HG03066 (cell line): ENCODE measurements around the gene TXN.
A peak's percentile ranks its signal among the peaks of the same experiment; 100 is the strongest.
"Not testable (repeated sequence)": the region's sequence is repeated elsewhere in the genome, so short reads cannot be mapped to it uniquely, and the experiment has no call there.

Experiments used
- ATAC-seq: cut with Tn5 transposase; IDR thresholded peaks from one replicate; pipeline ENCODE4 v1.9.1; 2021; ENCODE audit warnings: low read depth; ENCODE audit not compliant: unreplicated experiment

Gene TXN

DNA sequence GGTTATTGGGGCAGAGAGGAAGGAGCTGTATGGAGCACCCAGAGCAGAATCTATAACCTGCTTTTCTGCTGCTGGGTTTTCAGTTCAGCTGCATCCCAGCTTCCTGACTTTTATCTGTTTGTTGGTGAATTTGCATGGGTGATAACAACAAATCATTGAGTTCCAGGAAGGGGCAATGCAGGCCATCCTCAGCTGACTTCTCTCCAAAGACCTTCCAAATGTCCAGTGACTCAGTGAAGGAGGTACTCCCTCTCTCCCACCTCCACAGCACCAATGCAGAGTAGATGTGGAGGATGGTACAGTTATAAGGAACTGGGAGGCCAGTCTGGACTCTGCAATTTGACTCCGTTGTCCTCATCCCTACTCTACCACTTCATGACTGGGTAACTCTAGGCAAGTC lies 1.6 kb upstream of the TXN start:
- no peak for ATAC-seq

DNA sequence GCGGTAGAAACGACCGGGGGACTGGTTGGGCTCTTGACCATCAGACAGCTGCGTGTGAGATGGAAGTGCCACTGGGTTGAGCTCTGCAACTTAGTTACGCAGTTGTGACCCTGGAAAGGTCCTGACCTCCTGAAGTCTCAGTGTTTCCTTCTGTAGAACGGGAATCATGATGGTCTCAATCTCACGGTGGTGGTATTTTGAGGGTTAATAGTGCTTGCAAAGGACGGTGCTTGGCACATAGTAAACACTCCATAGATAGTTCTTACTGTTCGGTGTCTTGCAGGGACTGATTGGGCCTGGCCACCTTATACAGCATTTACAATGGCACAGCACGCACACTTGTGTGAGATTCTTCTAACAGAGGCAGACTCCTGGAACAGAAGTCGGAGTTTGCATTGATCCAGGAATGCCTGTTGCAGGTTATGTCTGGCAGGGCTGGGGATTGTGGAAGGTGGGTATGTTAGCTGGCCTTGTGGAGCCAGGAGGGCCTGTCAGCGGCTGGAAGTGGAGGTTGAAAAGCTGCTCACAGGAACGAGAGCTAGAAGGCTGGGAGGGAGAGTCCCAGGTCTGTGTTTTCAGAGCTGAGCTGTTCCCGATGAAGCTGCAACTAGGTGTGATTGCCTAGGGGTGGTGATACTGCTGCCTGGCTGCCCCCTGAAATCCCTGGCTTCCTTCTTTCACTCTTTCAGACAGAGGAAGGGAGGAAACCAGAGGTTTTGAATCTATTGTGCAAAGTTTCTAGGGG lies 962 bp upstream of the TXN start:
- peak; percentile 3 for ATAC-seq

DNA sequence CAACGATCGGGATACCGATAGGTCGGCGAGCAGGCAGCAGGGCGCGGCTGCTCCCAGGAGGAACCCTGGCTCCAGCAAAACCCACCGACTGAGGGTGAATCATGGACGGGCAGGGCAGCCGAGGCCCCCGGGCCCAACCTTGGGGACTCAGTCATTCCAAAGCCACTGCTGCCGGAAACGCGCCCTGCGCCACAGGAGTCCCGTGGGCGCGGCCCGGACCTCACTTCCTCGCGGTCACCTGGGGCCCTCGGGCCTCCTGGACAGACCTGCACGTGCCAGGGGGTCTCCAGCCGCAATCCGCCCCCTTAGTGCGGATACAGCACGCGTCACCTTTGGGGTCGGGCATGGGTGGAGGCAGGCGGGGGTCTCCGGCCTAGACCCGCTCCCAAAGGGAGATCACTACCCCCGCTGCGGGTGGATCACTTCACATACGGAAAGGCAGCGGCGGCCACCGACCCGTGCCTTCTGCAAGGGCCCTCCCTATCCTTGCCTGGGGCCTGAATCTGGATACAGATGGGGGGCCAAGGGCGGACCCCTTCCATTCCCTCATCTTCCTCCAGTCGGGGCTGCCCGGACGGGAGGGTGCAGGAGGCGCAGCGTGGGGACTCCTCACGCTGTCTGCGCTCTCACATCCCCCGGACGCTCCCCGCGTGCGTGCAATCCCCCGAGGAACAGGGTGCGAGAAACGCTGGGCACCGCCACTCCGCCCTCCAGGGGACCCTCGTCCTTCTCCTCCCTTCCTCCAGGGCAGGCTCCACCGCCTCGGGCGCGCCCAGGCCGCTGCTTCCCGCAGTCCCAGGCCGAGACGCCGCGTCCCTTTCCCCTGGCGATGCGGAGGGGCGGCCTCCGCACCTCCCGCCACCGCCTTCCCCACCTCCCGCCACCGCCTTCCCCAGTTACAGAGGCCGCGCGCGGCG lies 586 bp downstream of the TXN start:
- peak; percentile 27 for ATAC-seq

DNA sequence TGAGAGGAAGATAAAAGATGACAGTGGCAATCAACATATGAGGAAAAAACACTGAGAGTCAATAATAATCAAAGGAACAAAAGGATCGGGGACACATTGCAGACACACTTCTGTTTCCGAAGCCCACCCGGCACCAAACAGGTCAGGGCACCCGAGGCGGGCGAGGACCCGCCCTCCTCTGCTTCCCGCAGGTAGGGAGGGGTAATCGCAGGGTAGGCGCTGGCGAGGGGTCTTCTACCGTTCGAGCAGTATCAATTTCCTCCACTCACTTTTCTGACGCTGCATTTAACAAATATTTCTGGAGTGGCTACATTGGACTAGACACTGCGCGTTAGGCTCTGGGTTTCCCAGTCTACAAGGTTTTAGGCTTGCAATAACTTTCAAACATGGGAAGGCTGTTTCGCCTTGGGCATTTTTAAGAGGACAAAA lies 1.3 kb downstream of the TXN start:
- no peak for ATAC-seq

DNA sequence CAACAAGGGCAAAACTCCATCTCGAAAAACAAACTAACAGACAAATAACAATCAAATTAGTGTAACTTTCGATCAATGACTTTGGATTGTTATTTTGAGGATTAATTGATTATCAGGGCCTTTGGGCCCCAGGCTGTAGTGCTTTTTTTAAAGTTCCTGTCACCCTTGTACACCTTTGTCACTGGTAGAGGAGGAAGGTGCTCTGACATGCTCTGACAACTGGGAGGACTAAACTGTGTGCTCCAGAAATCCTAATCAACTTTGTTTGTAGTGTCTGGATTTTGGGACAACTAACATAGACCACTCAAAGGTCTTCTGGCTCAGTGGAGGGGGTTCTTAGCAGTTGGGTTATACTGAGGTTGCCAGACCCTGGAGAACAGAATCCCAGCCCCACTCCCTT lies 1.8 kb downstream of the TXN start:
- no peak for ATAC-seq

DNA sequence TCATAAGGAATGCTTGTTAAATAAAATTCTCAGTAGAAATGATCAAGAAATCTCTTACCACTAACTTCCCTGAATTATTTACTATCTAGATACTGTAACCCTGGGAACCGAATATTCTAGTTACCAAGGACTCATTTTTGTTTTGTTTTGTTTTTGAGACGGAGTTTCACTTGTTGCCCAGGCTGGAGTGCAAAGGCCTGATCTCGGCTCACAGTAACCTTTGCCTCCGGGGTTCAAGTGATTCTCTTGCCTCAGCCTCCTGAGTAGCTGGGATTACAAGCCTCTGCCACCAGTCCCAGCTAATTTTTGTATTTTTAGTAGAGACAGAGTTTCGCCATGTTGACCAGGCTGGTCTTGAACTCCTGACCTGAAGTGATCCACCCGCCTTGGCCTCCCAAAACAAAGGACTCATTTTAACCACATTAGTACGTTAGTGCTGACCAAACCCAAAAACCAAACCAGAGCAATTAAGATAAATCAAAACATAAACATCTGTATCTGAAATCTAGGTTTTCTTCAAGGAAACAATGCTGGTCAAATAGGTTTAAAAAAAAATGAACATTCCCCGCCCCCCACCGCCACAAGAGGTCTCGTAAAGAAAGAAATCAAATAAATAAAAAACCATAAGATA lies 3.7 kb downstream of the TXN start:
- ATAC-seq: no peak

DNA sequence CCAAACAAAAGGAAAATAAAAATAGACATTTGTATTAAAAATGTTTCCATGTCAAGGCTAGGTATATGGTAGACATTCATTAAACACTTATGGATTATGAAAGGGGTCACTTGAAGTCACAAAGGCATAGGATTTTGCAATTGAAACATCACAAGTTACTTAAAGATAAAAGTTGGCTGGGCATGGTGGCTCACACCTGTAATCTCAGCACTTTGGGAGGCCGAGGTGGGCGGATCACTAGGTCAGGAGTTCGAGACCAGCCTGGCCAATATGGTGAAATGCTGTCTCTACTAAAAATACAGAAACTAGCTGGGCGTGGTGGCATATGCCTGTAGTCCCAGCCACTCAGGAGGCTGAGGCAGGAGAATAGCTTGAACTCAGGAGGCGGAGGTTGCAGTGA lies 4.5 kb downstream of the TXN start:
- not testable (repeated sequence) for ATAC-seq

DNA sequence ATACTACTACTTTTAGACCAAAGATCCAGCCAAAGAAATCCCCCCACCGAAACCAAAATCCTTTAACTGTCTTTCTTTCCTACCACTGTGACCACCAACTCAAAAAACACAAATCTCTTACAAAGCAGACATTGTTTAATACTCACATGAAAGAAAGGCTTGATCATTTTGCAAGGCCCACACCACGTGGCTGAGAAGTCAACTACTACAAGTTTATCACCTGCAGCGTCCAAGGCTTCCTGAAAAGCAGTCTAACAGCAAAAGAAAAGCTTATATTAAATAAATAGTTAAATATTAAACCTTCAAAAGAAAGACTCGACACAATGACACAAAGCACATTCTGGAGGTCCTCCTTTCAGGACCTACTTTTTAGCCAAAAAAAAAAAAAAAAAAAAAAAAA lies 5.1 kb downstream of the TXN start:
- ATAC-seq: no peak

DNA sequence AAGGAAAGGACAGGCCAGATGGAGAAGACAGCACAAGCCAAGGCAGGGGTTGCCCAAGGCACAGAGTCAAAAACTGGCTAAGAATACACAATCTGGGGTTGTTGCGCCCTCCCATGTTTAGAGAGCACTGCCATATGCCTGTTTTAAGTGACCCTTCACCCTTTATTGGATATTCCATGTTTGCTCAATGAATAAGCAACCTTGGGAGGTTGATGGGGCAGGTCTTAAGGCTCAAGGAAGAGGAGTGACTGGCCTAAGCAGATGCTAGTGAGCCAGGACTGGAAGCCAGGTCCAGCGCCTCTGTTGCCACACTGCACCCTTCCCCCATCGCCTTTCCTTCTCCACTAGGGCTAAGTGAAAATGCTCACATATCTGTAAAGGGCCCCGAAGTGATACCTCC lies 6.7 kb downstream of the TXN start:
- no peak for ATAC-seq

DNA sequence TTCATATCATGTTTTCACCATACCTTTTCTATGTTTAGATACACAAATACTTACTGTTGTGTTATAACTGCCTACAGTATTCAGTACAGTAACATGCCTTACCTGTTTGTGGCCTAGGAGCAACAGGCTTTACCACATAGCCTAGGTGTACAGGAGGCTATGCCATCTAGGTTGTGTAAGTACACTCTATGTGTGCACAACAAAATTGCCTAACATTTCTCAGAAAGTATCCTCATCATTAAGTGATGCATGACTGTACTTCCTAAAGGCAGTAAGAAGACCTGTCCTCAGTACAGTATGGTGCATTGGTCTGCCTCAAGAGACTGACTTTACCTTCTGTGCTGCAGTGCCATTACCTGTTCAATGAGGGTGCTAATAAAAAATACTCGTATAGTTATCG lies 7.9 kb downstream of the TXN start:
- no peak for ATAC-seq

DNA sequence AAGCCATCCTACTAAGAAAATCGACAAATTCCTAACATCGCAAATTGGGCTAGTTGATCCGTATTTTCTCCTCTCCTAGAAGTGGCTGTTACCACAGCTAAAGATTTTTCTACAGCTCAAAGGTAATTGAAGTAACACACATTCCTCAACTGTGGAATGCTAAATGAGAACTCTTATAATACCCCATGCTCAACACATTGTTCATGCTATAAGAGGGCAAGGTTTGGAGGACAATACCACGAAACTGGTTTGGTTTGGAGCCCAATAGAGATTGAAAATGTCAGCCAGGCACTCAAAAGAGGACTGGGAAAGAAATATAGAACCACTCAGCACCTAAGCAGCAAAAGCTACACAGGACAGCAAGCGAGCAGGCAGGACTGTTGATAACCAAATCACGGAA lies 10.1 kb downstream of the TXN start:
- ATAC-seq: no peak

DNA sequence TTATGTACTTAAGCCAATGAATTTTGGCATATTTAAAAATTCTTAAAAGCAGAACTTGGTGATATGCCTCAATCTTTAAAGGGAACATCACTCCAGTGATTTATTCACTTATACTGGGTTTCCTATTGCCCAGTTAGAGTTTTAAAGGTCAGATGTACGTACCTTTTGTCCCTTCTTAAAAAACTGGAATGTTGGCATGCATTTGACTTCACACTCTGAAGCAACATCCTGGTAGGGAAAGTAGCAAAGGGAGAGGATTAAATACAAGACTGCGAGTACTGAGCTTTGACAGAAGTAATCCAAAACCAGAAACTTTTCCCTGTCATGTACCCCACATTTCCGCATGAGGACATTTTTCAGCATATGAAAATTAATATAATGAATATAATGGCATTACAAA lies 11.7 kb downstream of the TXN start:
- ATAC-seq: no peak

DNA sequence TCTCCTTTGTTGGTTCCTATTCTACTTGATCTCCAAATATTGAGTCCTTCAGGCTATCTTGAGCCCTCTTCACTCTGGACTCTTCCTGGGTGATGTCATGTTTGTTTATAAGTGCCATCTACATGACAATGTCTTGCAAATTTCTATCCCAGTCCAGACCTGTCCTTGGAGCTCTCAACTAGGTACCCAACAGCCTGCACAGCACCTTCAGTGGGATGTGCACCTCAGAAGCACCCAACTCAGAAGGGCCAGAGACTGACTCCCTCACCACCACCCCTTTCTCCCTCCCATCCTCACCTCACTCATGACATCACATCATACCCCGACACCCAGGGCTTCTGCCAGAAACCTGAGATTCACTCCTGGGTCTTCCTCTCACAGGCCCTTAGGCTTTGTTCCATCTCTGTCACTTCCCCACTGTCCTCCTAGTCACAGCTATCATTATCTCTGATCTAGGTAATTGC lies 14.4 kb downstream of the TXN start:
- ATAC-seq: no peak

DNA sequence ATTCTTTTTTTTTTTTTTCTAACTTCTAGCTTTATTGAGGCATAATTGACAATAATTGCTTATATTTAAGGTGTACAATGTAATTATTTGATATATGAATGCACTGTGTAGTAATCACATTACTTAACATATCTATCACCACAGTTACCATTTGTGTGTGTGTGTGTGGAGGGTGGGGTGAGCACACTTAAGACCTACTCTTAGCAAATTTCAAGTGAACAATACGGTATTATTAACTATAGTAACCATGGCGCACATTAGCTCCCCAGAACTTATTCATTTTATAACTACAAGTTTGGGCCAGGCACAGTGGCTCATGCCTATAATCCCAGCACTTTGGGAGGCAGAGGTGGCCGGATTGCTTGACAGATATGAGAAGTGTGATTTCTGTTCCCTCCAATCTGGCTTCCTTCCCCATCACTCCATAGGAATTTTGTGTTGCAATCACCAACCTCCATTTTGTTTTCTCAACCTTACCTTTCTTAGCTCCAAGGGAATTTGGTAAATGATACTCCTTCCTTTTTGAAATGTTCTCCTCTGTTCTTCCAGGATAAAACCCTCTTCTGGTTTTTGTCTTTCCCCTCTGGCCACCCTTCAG lies 14.9 kb downstream of the TXN start:
- no peak for ATAC-seq

DNA sequence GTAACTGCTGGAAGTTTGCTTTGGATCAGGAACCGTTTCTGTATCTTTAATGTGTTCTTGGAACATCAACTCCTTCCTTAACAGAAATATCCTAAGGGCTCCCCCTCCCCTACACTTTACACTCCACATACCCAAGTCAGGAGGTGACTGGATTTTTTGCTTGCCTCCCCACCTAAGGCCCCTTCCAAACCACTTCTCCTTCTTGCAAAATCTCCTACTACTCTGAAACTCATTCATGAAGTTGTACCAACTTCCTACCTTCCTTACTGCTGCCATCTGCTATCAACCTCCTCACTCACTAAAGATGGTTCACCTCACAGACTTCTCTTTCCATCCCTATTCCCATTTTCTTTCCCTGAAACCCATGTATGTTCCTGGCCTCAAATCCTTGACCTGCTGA lies 16.1 kb downstream of the TXN start:
- ATAC-seq: no peak

DNA sequence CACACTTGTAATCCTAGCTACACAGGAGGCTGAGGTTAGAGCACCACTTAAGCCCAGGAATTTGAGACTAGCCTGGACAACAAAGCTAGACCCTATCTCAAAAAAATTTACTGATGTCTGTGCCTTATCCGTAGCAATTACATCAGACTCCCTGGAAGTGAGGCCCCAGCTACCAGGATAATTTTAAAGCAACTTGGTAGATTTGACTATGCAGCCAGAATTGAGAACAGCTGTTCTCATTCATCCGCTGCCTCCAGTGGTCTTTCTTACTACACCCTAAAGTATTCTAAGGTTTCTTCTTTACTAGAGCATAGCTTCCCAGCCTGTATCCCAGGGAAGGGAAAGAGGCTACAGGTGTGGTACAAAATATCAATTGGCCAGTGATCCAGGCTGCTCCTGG lies 28.0 kb downstream of the TXN start:
- ATAC-seq: no peak

DNA sequence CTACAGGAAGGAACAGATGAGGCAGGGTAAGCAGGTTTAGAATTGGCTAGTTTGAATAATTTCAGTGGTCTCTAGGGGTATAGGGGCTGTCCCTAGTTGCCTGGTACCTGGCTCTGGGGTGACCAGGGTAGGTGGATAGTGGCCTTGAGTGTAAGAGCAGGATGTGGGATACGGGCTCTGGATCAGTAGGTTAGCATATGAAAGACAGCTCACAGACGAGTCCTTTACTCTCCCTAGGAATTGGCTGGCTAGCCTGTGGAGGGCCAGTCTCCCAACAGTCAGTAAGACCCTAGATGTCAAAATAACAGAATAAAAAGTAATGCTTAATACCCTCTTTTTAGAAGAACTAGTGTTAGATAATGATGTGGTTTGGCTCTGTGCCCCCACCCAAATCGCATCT lies 31.7 kb downstream of the TXN start:
- ATAC-seq: no peak

DNA sequence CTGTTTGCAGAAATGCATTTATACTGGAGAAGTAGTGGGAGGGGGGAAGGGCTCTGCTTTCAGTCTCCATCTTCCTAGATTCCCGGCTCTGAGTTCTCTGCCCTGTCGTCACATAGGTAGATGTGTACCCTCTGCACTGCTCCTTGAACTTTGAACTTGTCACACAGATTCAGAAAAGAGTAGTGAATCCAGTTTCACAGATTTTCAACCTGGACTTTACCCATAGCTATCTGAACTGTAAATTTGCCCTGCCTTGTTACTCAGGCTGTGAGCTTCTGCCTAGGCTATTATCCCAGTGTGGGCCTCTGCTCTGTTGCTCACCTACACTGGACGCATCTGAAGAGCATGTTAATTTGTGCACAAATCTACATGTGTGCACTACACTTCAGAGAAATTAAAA lies 35.5 kb downstream of the TXN start:
- no peak for ATAC-seq

DNA sequence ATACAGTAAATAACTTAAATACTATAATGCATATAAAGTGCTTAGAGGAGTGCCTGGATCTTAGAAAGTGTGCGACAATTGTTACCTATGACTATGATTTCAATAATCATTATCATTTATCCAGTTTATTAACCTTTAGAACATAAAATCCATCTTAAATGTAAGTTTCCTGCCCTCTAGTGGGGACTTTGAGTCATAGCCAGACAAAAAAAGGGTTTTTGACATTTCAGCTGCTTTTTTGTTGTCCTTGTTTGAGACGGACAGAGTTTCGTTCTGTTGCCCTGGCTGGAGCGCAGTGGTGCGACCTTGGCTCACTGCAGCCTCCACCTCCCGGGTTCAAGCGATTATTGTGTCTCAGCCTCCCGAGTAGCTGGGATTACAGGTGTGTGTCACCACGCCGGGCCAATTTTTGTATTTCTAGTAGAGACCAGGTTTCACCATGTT lies 38.6 kb downstream of the TXN start:
- no peak for ATAC-seq

DNA sequence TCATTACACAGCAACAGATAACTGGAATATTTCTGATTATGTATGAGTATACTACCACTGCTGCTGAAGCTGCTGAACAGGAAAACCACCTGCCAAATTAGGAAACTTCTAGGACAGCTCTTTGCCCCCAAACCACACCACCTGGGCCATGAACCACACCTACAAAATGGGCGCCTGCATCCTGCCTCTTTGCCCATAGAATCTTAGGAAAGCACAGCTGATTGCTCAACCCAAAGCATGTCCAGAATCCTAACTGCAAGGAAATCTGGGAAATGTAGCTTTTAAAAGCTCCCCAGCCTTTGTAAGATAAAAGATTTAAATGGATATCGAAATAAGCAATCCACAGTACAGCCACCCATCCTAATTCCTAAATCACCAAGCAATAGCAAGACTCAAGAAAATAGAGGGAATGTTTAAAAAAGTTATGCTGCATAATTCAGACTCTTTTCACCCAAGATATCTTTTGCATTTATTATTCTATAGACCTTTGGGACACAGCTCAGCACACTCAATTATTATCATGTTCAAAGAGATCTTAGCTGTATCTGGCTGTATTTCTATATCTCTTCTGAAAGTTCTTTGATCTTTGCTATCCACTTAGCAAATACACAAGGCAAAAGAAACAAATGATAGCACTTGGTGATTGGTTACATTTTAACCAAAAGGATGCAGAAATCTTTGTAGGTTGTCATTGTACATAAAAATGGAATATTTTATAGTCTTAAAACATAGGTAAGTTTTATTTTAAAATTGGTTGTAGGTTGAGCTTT lies 41.5 kb downstream of the TXN start:
- no peak for ATAC-seq
